CD4-positive, alpha-beta T cell treated with Interleukin-12 subunit alpha and Interleukin-12 subunit beta, for 1 hour (primary cell): ENCODE results near the gene SBK1.
A peak's percentile ranks its signal among the peaks of the same experiment; 100 is the strongest.
"Not testable (repeated sequence)": the region's sequence is repeated elsewhere in the genome, so short reads cannot be mapped to it uniquely, and the experiment has no call there.

Experiments used
- DNase-seq: peaks from one replicate; pipeline ENCODE4 v3.0.0-alpha.2; 2020

The SBK1 gene

DNA sequence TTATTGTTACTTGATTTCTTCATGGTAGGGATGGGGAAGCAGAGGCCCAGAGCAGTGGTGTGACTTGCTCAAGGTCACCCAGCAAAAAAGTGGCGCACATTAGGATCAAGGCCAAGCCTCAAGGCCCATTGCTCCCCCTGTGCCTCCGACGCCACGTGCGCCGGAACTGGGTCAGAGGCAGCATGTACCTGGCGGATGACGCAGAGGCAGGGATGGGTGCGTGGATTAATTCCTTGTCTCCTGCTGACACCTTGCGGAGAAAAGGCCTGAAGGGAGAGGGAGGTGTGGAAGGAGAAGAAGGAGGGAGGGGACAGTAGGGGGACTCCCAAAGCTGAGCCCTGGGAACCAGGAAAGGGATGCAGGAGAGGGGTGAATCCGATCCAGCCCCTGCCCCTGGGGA, 18.5 kb downstream of the SBK1 start:
- DNase-seq = no peak

DNA sequence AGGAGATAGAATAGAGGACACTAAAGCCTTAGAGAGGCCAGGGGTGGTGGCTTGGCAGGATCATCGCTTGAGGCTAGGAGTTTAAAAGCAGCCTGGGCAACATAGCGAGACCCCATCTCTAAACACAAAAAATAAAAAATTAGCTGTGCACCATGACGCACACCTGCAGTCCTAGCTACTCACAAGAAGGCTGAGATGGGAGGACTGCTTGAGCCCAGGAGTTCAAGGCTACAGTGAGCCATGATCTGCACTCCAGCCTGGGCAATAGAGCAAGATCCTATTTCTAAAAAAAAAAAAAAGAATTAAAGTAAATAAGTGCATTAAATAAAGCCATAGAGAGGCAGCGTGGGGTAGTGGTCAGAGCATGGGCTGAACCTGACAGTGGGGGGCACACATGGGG, 19.1 kb downstream of the SBK1 start:
- DNase-seq = no peak

DNA sequence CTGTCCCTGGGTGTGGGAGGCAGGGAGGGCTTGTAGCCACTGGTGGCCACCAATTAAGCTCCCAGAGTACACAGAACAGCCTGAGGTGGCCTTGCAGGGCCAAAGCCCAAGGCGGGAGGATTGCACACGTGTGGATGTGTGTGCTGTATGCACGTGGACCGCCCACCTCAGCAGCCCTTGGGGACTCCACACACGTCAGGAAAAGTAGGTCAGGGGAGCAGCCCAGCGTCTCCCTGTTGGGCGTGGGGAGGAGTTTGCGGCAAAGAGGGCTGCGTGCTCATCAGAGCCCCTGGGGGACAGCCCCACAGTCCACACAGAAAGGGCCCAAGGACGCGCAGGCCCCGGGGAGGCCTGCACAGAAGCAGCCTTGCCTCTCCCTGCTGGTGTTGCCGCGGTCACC, 19.6 kb downstream of the SBK1 start:
- no peak for DNase-seq

DNA sequence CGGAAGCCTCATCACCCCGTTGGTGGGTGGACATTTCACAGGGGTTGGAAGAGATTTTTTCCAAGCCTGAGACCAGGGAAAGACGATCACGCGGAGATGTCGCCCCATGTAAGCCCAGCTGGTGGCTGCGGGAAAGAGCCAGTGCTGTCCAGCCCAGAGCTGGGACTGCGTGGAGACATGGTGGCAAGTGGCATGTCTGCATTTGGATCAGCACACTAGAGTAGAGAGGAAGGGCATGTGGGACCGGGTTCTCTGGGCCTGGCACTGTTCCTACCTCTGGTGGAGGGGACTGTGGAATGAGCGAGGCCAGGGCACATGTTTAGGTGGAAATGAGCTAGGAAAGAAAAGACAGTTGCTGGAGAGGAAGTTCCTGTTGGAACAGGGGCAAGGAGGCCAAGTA, 20.0 kb downstream of the SBK1 start:
- no peak for DNase-seq

DNA sequence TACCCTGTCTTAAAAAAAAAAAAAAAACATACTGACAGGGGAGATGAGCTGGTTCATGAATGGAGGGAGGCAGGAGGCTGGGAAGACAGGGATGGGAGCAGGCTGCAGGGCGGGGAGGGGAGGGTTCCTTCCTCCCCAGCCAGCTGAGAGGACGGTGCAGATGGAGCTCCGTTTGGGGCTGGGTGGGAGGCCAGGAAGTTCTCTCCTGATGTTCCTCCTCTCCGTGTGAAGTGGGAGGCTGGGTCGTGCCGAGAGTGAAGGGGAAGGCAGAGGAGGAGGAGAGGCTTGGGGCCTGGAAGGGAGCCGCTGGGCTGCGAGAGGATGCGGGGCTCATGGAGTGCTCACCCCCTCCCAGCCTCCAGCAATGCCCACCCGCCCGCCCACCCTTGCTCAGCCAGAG, 21.3 kb downstream of the SBK1 start:
- no peak for DNase-seq

DNA sequence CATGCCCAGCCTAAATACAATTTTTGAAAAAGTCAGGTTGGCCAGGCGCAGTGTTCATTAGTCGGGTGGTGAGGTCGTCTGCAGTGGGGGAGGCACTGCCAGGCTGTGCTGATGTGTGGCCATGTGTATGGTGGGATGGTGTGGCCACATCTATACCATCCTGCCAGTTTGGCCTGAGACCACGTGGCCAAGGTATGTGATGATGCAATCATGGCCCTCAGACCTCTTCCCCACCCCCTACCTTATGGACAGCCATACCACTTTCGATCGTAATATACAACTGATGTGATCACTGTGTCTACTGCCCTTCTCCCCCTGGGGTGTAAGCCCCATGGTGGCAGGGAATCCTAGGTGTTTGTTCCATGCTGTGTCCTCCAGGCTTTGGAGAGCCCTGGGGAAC, 23.7 kb downstream of the SBK1 start:
- no peak for DNase-seq

DNA sequence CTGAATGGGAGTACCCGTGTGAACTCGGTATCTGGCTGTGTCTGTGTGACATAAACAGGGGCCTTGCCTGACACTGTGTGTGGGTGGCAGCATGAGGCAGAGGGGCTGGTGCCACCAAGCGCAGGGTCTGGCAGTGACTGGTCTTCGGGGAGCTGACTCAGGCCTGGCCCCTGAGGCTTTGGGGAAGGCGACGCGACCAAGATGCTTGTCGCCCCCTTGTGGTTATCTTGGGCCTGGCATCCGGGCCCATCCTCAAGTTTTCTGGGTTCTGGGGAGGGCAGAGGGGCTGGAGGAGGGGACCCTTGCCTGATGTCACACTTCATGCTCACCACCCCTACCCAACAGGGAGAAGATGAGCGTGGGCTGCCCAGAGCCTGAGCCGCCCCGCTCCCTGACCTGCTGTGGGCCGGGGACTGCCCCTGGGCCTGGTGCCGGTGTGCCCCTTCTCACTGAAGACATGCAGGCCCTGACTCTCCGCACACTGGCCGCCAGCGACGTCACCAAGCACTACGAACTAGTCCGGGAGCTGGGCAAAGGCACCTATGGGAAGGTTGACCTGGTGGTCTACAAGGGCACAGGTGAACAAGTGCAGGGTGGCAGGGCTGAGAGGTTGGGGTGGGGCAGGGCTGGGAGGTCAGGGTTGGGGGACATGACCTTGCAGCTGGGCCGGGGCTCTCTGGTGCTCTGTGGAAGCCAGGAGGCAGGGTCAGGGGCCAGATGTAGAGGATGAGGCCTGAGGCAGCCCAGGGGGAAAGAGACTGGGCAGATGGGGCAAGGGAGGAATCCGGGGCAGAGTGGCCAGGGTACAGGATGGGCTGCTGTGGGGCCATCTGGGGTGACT, 24.9 kb downstream of the SBK1 start:
- peak; percentile 77 for DNase-seq

DNA sequence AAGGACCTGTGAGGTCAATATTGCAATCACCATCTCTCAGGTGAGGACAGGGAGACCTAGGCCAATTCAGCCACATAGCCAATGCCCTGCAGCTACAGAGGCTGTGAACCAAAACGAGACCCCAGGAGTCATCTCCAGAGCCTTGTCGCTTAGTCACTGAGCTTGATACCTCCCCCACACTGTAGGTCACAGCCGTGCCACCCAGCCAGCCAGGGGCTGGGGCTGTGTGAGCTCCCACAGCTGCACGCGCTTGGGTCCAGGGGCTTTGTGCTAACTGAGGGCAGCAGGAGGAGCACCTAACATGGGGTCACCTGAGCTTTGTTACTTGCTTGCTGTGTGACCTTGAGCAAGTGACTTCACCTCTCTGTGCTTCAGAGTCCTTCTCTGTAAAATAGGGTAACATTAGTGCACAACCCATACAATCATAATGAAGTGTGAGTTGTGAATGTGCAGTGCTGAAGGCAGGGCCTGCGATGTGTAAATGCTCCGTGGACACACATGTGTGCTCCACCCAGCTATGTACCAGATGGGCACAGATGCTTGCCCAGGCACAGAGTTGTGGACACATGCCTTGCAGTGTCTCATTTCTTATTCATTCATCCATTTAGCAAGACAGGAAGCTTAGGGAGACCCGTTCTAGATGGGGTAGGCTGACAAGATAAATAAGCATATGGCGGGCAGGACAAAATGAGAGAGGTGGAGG, 25.9 kb downstream of the SBK1 start:
- DNase-seq = no peak

DNA sequence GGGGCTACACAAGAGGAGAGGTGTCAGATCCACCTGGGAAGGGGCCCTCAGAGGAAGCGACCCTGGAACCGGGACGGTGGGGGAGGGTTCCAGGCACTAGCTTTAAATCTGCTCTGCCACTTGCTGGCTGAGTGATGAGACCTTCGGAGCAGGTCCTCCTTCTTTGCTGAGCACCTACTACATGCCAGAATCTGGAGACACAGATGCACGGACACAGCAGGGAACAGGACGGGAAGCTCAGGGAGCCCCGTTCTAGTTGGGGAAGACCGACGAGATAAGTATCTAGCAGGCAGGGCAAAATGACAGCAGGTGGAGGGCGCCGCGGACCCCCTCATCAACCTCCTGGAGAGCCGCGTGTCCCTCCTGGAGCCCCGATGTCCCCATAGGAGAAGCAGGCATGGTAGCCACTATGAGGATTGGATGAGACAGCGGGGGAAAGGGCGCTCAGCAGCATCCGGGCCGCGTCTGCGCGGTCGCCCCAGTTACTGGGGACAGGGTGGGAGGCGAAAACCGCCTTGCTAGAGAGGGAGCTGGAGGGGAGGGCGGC, 27.2 kb downstream of the SBK1 start:
- DNase-seq = no peak

DNA sequence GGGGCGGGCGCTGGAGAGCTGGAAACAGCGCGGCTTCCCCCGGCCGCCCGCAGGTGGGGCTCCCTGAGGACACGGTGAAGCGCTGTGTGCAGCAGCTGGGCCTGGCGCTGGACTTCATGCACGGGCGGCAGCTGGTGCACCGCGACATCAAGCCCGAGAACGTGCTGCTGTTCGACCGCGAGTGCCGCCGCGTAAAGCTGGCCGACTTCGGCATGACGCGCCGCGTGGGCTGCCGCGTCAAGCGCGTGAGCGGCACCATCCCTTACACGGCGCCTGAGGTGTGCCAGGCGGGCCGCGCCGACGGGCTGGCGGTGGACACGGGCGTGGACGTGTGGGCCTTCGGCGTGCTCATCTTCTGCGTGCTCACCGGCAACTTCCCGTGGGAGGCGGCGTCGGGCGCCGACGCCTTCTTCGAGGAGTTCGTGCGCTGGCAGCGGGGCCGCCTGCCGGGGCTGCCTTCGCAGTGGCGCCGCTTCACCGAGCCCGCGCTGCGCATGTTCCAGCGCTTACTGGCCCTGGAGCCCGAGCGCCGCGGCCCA, 27.8 kb downstream of the SBK1 start:
- no peak for DNase-seq

DNA sequence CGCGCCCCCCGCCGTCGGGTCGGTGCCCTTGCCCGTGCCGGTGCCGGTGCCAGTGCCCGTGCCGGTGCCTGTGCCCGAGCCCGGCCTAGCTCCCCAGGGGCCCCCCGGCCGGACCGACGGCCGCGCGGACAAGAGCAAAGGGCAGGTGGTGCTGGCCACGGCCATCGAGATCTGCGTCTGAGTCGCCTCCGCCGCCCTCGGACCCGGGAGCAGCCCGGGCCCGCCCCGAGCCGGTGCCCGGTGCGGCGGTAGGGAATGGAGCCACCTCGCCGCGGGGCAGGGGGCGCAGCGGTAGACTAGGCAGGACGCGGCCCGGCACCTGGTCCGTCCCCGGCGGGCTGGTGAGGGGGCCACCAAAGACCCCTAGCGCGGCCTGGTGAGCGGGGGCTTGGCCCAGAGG, 28.4 kb downstream of the SBK1 start:
- no peak for DNase-seq

DNA sequence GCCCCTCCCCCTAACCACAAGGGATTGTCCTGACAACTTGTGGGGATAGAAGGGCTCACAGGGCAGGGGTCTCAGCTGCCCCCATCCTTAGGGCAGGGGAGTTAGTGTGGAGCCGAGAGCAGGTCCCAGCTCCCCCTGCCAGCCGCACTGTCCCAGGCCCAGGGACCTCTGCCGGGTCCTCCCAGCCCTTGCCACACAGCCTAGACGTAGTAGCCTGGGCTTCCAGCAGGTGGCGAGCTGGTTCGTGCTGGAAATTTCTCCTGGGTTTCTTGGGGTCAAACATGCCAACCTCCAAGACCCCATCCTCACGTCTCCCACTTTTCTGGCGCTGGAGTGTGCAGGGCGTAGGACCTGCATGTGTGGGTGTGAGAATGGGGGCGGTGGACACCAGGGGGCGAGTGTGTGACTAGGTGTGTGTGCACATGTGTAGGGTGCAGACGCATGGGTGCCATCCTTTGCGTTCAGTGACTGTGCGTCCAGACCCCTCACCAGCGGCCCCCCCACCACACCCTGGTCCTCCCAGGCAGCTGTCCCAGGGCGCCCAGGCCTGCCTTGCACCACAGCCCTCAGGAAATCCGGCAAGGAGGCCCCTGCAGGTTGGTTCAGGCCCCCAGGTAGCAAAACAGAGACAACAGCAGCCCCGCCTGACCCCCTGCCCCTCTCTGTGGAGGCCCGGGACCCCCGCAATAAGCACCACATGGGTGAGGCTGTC, 29.5 kb downstream of the SBK1 start:
- peak; percentile 32 for DNase-seq

DNA sequence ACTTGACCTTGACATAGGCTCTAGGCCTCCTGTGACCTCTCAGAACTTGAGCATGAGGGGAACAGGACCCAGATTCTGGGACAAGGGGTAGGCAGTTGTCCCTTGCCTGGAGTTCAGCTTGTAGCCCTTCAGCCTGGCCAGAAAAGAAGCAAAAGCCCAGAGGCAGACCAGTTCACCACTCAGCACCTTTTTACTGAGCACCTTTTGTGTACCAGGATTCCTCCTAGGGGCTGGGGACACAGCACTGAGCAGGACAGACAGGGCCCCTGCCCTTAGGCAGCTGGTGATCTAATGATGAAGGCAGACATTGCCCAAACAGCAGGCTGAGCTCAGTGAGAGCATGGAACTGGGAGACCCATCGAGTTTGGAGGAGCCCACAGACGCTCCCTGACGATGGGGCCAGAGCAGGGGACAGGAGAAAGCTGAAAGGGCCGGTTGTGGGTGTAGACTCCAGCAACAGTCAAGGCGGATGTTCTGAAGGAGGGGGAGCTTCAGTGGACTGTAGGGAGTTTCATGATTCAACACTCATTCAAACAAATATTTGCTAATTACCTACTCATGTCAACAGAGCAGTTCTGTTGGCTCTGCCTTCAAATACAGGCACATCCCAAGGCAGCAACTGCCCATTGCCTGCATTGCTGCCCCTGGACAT, 32.0 kb downstream of the SBK1 start:
- DNase-seq = no peak

DNA sequence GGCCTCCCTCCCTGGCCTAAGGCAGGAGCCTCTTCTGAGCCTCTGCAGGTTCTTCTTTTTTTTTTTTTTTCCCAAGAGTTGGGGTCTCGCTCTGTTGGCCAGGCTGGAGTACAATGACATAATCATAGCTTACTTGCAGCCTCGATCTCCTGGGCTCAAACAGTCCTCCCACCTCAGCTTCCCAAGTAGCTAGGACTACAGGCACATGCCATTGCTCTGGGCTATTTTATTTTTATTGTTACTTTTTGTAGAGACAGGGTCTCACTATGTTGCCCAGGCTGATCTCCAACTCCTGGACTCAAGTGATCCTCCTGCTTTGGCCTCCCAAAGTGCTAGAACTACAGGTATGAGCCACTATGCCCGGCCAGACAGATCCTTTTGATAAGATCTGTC, 32.6 kb downstream of the SBK1 start:
- DNase-seq = no peak

DNA sequence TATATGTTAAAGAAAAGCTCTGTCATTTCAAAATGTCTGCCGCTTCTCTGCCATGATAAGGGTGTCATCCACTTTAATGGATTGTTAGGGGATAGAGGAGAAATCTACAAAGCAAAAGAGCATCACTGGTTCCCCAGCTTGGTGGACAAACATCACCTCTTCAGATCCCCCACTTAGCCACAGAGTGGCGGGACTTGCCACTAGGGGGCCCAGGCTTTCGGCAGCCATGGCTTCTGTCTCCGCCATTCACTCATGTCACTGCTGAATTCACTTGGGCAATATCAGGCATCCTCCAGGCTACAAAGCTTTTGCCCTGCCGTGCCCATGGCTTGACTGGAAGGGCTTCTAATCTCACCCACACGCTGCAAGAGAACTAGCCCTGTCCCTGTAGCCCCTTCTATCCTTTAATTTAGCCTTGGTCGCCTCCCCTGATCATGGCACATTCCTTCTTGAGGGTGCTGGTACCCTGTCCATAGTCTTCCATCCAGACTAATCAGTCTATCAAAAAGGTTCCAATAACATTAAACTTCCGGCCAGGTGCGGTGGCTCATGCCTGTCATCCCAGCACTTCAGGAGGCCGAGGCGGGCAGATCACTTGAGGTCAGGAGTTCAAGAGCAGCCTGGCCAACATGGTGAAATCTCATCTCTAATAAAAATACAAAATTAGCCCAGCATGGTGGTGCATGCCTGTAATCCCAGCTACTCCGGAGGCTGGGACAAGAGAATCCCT, 34.7 kb downstream of the SBK1 start:
- DNase-seq = peak; percentile 66

DNA sequence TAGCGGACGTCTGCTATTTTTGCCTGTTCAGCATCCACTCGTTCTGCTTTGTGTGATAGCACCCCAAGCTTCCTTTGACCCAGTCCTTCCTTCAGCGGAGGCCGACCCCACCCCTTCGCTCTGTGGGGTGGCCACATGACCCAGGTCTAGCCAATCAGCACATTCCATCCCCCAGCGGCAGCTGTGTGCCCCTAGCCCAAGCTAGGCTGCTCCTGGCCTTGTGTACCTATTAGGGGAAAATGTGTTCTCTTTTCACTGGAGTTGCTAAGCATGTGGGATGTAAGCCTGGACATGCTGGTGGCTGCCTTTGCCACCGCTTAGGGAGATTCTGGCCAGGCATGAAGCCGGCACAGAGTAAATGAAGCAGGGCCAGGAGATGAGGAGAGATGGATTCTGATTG, 37.9 kb downstream of the SBK1 start:
- DNase-seq = peak; percentile 21

DNA sequence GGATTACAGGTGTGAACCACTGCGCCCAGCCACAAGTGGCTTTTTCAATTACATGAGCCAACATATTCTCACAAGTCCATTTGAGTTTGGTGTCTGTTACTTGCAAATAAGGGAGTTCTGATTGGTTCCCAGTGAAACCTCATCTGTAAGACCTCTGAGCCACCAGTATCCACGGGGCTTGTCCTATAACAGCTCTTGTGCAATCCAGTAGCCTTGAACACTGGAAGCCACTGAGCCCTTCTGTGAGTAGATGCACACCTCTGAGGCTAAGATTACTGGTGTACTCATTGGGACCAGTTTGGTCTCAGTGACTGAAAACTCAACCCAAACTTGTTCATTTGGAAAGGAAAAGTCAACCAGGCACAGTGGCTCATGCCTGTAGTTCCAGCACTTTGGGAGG, 38.7 kb downstream of the SBK1 start:
- not testable (repeated sequence) for DNase-seq

DNA sequence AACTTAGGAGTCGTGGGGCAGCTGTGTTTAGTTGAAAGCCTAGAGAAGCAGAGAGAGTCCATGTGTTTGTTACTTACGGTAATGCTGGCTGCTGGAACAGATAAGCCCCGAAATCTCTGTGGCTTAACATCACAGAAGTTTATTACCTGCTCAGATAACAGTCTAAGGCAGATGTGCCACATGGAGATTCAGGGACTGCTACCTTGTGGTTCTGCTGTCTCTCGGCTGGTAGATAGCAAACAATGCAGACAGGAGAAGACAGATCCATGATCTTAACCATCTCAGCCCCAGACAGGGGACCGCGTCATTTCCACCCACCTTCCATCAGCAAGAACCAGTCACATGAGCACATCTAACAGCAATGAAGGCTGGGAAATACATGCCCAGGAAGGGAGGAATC, 40.3 kb downstream of the SBK1 start:
- DNase-seq = not testable (repeated sequence)

DNA sequence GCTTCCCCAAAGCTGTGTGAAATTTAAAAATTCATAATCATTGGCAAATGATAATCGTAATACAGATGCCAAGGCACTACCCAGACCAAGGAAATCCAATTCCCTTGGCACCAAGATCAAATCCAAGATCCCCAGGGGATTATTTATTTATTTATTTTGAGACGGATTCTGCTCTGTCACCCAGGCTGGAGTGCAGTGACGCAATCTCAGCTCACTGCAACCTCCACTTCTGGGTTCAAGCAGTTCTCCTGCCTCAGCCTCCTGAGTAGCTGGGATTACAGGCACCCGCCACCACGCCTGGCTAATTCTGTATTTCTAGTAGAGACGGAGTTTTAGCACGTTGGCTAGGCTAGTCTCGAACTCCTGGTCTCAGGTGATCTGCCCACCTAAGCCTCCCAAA, 43.4 kb downstream of the SBK1 start:
- DNase-seq = not testable (repeated sequence)

DNA sequence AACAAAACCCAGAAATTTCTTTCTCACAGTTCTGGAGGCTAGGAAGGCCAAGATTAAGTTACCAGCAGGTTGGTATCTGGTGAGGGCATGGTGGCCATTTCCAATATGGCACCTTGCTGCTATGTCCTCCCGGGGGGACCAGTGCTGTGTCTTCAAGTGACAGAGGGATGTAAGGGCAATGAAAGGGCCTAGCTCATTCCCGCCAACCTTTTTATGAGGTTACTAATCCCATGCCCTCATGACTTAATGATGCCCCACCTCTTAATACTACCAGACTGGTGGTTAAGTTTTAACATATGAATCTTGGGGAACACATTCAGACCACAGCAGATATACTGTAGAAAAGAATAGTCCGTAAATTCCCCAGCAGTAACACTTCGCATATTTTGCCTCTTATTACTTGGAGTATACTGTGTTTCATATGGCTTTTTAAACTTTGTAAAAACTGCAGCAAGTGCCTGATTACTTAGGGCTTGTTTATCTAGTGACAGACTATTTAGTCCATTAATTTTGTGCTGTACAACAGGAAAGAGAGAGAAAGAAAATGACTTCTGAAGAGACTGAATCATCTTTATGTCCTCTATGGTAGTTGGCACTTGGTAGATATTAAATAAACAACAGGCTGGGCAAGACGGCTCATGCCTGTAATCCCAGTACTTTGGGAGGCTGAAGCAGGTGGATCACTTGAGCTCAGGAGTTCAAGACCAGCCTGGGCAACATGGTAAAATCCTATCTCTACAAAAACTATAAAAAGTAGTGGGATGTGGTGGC, 44.8 kb downstream of the SBK1 start:
- DNase-seq = not testable (repeated sequence)

DNA sequence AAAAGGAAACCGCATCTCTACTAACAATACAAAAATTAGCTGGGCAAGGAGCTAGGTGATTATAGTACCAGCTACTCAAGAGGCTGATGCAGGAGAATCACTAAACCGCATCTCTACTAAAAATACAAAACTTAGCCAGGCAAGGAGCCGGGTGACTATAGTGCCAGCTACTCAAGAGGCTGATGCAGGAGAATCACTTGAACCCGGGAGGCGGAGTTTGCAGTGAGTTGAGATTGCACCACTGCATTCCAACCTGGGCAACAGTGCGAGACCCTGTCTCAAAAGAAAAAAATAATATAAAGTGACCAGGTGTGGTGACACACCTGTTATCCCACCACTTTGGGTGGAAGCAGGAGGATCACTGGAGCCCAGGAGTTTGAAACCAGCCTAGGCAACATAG, 45.9 kb downstream of the SBK1 start:
- not testable (repeated sequence) for DNase-seq
